Activated CD8-positive, alpha-beta memory T cell treated with anti-CD3 and anti-CD28 coated beads for 24 hours (primary cell): ENCODE data around the gene CYB5B.

Source experiments
- DNase-seq: peaks from one replicate; pipeline ENCODE4 v3.0.0-alpha.2; 2020

CYB5B gene

GRCh38 chr16:69424053-69424934, at the start of gene CYB5B:
Gene CYB5B (plus strand): TSS chr16:69424619. CDS start chr16:69424684, 65 bp downstream.
- DNase-seq = peak; percentile 95

- DNase-seq = peak; percentile 1
Observed at GRCh38 chr16:69376393-69377059, 47.9 kb upstream of the CYB5B start.

- peak; percentile 44 for DNase-seq
Observed at GRCh38 chr16:69378036-69378435, 46.4 kb upstream of the CYB5B start.

- DNase-seq = no peak
Observed at GRCh38 chr16:69378760-69379159, 45.7 kb upstream of the CYB5B start.

- no peak for DNase-seq
Observed at GRCh38 chr16:69381231-69381630, 43.2 kb upstream of the CYB5B start.

GRCh38 chr16:69382421-69382820, 42.0 kb upstream of the CYB5B start:
- DNase-seq = peak; percentile 38

GRCh38 chr16:69384974-69385373, 39.4 kb upstream of the CYB5B start:
- DNase-seq = no peak

GRCh38 chr16:69386596-69386995, 37.8 kb upstream of the CYB5B start:
- DNase-seq = no peak

GRCh38 chr16:69393898-69394849, 30.2 kb upstream of the CYB5B start:
- DNase-seq = peak; percentile 41

GRCh38 chr16:69395859-69396186, 28.6 kb upstream of the CYB5B start:
- no peak for DNase-seq

GRCh38 chr16:69396187-69397061, 28.0 kb upstream of the CYB5B start:
- DNase-seq = peak; percentile 84

GRCh38 chr16:69397821-69398521, 26.4 kb upstream of the CYB5B start:
- DNase-seq = peak; percentile 54

- DNase-seq = peak; percentile 33
Observed at GRCh38 chr16:69399361-69399760, 25.1 kb upstream of the CYB5B start.

GRCh38 chr16:69402439-69402838, 22.0 kb upstream of the CYB5B start:
- DNase-seq = peak; percentile 24

GRCh38 chr16:69404275-69404805, 20.1 kb upstream of the CYB5B start:
- DNase-seq = peak; percentile 4

GRCh38 chr16:69405326-69405725, 19.1 kb upstream of the CYB5B start:
- DNase-seq = no peak

GRCh38 chr16:69405757-69406156, 18.7 kb upstream of the CYB5B start:
- DNase-seq = peak; percentile 26

- DNase-seq = peak; percentile 51
Observed at GRCh38 chr16:69406780-69407331, 17.6 kb upstream of the CYB5B start.

GRCh38 chr16:69407702-69408323, 16.6 kb upstream of the CYB5B start:
- peak; percentile 49 for DNase-seq

GRCh38 chr16:69408475-69408874, 15.9 kb upstream of the CYB5B start:
- DNase-seq = peak; percentile 13
